KOPT-K1 (cell line): ENCODE data around the gene MACROD1.
"Not testable (repeated sequence)": the region's sequence is repeated elsewhere in the genome, so short reads cannot be mapped to it uniquely, and the experiment has no call there.

Experiments used
- H3K27ac ChIP-seq: fragments of 200-600 bp; sonication (generic); 2 replicates; pipeline ENCODE4 v1.5.1; 2016; ENCODE audit warnings: antibody characterized with exemption, mild to moderate bottlenecking, low read depth, low read length; ENCODE audit not compliant: poor library complexity, severe bottlenecking
- H3K36me3 ChIP-seq: fragments of 200-600 bp; sonication (generic); 2 replicates; pipeline ENCODE4 v1.5.1; 2017; ENCODE audit warnings: antibody characterized with exemption, mild to moderate bottlenecking, low read length, moderate library complexity; ENCODE audit not compliant: insufficient read depth
- H3K9me3 ChIP-seq: fragments of 200-600 bp; sonication (generic); 2 replicates; pipeline ENCODE4 v1.5.1; 2017; ENCODE audit warnings: antibody characterized with exemption, low read length, mild to moderate bottlenecking; ENCODE audit not compliant: insufficient read depth, poor library complexity, severe bottlenecking

Gene MACROD1

DNA sequence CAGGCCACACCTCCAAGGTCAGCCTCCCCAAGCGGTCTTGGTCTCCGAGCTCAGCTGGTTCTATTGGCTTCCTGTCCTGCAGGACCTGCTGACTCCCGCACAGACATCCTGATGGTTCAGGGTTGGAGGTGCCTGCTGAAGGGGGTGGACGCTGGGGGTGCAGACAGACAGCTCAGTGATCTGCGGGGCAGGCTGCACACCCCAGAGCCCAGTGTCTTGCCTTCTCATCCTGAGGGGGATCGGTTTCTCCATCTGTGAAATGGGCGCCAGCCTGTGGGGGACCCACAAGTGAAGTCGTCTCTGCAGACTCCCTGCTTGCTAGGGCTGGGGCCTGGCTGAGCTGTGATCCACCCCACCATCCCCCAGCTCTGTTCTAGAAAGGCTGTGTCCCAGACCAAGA lies 116.4 kb downstream of the MACROD1 start:
- no peak overlapping the region for H3K27ac ChIP-seq
- H3K36me3 ChIP-seq = no peaks in the 10 kb centered on the region
- H3K9me3 ChIP-seq = no peaks in the 10 kb centered on the region

DNA sequence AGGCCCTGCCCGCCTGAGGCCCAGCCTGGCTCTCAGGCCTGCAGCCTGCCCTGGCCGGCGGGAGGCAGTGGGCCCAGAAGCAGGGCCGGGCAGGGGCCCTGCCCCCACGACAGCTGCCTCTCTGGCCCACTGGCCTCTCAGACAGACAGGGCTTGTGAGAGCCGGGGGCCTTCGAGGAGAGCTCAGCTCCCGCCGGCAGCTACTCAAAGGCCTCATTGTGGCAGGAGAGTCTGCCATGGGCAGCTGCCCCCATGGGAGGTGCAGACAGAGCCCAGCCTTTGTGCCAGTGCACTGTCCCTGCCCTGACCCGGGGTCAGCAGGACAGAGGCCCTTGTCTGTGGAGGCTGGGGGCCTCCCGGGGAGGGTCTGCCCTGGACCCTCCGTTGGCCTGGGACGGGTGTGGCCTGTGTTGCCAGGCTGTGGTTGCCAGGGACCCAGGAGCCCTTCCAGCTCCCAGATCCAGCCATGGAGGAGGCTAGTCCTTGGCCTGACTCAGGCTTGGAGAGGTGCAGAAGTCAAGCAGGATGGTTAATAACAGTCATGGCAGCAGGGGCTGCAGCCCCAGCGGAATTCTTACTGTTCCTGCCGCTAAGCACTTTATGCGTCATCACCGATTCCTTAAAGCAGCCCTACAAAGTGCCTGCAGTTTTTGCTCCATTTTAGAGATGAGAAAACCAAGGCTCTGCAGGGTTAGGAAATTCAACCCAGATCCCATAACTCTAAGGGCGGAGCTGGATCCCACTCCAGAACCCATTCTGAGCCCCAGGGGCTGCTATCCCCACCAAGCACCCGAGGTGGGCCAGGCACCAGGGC lies 117.7 kb downstream of the MACROD1 start:
- Histone ChIP-seq H3K9me3 (no peaks in the 10 kb centered on the region), H3K27ac (no peak overlapping the region), H3K36me3 (no peaks in the 10 kb centered on the region)

DNA sequence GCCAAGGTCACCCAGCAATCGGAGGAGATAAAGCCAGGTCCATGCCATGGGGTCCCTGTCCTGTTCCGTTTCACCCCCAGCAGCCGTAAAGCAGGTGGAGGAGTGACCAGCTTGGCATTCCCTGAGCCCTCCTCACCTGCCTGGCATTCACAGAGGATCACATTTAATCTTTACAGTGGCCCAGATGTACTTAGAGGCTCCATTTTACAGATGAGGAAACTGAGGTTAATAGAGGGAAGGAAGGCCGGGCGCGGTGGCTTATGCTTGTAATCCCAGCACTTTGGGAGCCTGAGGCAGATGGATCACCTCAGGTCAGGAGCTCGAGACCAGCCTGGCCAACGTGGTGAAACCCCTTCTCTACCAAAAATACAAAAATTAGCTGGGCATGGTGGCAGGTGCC lies 118.5 kb downstream of the MACROD1 start:
- H3K36me3 ChIP-seq, H3K9me3 ChIP-seq, H3K27ac ChIP-seq: not testable (repeated sequence)

DNA sequence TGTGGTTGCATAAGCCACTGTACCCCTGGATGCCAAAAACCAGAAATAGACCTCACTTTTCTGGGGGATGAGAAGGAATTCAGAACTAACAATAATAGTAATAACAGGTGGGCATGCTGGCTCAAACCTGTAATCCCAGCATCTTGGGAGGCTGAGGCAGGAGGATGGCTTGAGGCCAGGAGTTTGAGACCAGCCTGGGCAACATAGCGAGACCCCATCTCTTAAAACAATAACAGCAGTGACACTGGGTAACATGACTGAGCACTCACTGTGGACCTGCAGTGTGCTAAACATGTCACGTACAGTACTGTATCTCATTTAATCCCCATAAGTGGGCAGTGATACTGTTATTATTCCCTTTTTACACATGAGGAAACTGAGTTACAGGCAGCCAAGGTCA lies 120.2 kb downstream of the MACROD1 start:
- Histone ChIP-seq H3K27ac (no peak overlapping the region), H3K9me3 (no peaks in the 10 kb centered on the region), H3K36me3 (no peaks in the 10 kb centered on the region)

DNA sequence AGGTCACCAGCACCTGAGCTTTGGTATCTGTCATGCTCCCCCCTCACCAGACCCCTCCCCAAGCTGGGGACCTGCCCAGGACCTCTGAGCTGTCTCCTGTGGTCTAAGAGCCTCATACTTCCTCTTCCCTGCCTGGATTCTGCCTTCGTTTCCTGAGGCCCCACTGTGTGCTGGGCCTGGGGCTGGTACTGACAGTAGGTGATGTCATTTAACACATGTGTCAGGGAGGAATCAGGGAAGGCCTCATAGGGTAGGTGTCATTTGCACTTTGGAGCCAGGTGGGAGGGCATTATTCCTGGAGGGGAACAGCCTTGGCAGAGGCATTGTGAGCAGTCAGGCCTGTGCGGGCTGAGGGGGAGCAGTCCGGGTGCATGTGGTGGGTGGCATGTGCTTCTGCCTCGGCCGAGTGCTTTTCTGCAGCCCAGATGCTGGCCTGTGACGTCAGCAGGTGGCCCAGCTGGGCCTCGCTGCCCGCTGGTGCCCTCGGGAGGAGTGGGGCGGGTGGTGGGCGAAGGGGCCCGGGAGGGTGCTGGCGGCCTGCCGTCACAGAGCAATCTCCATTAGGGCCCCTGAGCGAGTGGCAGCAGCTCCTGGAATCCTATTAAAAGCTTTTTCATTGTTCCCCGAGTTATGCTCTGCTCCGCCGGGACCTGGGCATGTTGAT lies 121.1 kb downstream of the MACROD1 start:
- Histone ChIP-seq H3K9me3 (no peaks in the 10 kb centered on the region), H3K36me3 (no peaks in the 10 kb centered on the region), H3K27ac (no peak overlapping the region)

DNA sequence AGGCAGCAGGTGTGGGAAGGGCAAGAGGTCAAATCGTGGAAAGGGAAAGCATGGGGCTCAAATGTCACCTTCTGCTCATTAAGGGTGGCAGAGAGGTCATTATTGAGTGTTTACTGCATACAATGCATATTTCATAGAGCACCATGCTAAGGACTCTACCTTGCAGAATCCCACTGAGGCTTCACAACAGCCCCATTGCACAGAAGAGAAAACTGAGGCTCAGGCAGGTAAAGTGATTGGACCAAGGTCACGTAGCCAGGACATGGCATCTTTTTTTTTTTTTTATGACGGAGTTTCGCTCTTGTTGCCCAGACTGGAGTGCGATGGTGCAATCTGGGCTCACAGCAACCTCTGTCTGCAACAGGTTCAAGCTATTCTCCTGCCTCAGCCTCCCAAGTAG lies 122.4 kb downstream of the MACROD1 start:
- Histone ChIP-seq H3K36me3 (no peaks in the 10 kb centered on the region), H3K27ac (no peak overlapping the region), H3K9me3 (no peaks in the 10 kb centered on the region)

DNA sequence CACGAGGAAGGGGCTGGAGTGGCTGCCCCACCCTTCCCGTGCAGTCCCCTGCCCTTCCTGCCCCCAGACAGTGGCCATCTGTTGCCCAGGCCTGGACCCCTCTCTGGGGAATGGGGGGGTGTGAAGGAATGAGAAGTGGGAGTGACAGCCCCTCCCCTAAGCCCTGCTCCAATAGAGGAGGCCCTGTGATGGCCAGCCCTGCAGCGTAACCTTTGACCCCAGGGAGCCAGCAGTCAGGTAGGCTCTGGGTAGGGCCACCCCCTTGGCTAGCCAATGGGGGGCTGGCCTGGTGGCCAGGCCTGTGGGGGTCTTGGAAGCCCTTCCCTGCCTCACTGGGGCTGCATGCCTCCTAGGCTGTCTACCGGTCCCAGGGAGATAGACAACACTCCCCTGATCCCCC lies 123.6 kb downstream of the MACROD1 start:
- Histone ChIP-seq H3K9me3 (no peaks in the 10 kb centered on the region), H3K36me3 (no peaks in the 10 kb centered on the region), H3K27ac (no peak overlapping the region)

DNA sequence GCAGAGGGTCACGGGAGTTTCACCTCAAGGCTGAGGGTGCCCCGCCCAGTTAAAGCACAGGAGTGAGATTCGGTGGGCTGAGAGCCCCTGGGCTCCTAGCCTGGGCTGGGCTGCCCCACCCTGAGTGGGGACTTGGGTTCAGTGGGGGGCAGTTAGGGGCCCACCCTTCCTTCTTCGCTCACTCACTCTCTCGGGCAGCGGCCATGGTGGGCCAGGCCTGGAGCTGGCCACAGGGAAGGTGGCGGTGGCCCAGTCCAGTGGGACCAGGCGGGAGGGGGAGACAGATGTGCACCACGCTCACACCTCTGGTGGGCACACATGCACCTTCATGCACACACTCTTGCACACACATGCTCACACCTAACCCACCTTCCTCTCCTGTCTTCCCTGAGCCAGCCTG lies 124.1 kb downstream of the MACROD1 start:
- H3K27ac ChIP-seq = no peak overlapping the region
- no peaks in the 10 kb centered on the region for H3K36me3 ChIP-seq
- H3K9me3 ChIP-seq = no peaks in the 10 kb centered on the region

DNA sequence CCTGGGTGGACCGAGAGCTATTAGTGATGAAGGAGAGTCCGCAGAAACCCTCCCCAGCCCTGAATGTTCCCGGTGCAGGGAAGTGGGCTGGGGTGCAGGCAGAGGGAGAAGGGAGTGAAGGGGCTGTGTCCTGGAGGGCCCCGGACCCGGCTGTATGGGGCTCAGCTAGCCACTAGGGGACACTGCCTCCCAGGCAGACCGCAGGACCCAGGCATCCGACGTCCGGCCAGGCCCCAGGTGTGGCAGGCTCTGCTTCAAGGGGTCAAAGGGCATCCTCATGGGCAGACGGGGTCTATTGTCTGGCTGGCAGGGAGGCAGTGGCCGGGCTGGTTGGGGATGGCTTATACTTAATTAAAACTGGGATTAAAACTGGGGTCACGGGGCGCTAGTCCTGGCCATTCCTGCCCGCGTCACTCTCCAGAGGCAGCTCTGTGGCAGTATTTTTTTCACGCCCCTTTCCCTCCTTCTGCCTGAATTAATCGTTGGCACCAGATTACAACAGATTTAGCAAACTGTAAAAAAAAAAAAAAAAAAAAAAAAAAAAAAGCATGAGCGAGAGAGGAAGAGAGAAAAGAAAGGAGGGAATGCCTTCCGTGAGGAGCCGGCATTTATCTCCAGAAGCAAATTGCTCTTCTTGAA lies 125.1 kb downstream of the MACROD1 start:
- Histone ChIP-seq H3K9me3 (no peaks in the 10 kb centered on the region), H3K36me3 (no peaks in the 10 kb centered on the region), H3K27ac (no peak overlapping the region)

DNA sequence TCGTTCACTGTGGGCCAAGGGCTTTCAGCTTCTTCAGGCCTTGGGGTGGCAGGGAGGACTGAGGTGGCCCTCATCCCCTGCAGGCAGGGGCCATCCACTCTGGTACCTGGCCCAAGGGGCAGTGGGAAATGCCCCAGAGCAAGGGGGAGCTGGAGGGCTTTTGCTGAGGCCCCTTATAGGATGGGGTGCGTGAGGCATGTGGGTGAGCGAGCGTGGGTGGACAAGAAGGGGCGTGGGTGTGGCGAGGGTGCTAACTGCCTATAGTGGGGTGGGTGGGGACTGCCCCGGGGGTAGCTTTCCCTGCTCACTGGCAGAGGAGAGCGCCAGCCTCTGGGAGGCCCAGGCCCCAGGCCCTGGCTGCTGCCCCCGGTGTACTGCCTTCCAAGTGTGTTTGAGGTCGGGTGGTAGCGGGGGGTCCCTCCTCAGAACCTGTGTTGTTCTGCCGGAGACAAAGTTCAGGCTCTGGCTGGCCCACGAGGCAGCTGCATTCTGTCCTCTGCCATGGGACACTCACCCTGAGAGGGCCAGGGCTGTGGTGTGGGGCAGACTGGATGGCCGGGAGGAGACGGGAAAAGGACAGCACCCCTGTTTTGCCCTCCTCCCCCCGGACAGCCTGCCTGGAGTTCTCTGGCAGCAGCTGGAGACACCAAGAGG lies 126.8 kb downstream of the MACROD1 start:
- Histone ChIP-seq H3K27ac (no peak overlapping the region), H3K36me3 (no peaks in the 10 kb centered on the region), H3K9me3 (no peaks in the 10 kb centered on the region)

DNA sequence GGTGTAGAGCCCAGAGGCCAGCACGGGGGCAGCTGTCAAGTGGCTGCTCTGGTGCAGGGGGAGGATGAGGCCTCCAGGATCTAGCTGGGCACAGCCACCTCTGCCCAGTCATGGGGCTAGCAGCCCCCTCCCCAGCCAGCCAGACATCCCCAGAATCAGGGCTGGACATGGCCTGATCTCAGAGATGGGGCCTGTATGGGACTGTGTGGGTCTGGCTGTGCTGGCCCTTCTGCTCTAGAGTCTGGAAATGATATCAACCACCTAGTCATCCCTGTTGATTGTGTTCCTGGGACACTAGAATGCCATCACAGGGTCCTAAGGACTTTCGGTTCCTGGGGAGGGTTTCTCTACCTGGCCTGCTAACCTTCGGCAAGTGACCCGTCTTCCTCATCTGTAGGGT lies 127.4 kb downstream of the MACROD1 start:
- Histone ChIP-seq H3K9me3 (no peaks in the 10 kb centered on the region), H3K36me3 (no peaks in the 10 kb centered on the region), H3K27ac (no peak overlapping the region)

DNA sequence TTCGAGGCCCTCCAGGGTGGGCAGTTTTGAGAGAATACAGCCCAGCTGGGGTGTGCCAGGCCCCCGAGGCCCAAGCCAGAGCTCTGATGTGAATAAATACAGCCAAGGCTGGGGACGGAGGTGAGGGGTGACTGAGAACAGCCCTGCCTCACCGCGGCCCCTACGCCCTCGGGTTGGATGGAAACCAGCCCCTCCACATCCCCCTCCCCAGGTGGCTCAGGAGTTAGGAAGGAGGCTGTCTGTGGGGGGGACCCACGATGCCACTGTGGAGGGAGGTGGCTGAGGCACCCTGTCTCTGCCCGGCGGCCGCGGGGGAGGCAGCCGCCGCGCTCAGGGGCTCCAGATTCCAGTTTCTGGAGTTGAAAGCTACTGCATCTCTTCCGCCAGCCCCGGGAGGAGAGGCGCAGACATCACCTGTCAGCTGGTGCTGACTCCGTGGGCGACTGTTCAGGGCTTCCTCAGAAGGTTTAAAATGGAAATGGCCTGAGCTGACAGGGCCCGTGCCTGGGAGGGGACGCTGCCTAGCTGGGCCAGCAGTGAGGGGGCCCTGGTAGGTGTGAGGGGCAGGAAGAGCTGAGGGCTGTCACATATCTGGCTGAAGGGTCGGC lies 128.8 kb downstream of the MACROD1 start:
- Histone ChIP-seq H3K9me3 (no peaks in the 10 kb centered on the region), H3K36me3 (no peaks in the 10 kb centered on the region), H3K27ac (no peak overlapping the region)

DNA sequence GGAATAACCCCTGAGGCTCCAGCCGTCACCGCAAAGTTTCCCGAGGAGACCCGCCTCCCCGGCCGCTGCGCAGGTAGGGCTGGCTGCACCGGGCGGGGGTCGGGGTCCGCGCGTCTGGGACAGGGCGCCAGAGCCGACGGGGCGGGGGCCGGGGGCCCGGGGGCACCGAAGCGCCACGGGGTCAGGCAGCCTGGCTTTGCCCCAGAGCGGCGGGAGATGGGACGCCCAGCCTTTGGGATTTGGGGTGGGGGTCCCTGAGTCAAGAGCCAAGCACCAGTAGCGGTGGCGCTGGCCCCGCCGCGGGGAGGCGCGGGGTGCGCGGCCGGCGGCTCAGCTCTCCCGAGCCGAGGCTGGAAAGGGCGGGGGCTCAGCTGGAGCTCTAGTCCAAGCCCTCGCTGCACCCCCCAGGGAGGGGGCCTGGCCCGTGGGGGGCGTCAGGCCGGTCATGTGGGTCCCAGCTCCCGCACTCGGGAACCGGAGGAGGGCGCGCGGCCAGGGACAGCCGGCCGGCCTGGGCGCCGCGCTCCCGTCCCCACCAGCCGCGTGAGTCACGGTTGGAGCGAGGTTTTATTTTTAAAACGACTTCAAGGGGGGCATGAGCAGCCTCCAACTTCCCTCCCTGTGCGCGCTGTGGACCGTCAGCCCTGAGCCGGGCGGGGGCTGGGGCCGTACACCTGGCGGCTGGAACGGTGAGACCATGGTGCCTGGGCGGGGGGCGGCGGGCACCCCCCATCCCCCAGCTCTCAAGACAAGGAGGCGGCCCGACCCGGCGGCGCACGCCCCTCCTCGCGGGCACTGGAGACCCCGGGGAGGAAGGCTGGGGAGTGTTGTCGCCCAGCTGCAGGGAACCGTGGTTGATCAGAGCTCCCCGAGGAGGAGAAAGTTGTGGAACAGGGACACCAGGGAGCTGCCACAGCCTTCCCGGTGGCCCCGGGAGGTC lies 129.6 kb downstream of the MACROD1 start:
- H3K27ac ChIP-seq = no peak overlapping the region
- no peaks in the 10 kb centered on the region for H3K36me3 ChIP-seq
- no peaks in the 10 kb centered on the region for H3K9me3 ChIP-seq

DNA sequence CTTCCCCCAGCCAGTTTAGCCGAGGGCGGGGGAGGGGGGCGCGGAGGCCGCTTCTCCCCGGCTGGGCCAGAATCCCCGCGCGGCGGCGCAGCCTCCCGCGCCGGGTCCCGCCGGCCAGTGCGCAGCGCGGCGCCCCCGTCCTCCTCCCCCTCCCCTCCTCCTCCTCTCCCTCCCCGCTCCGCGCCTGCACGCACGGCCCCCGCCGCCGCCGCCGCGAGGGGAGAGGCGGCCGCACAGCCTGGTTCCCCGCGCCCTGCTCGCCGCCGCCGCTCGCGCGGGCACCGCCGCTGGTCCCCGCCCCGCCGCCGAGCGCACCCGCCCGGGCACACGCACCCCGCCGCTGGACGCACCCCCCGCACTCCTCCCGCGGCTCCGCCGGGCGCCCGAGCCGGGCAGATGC lies 130.3 kb downstream of the MACROD1 start, which contains the start of gene FLRT1:
FLRT1 (plus strand) TSS at position 356 of the 400 bp plus-strand sequence. CDS start 80,337 bp downstream, outside the sequence.
- Histone ChIP-seq H3K27ac (no peak within 1 kb of the TSS), H3K9me3 (no peaks in the 10 kb centered on the region), H3K36me3 (no peaks in the 10 kb centered on the region)
